RKO (cell line): ENCODE results near the gene ADGRB3.

ENCODE experiments used
- DNase-seq: peaks from one replicate; pipeline ENCODE4 v3.0.0-alpha.2; 2016; ENCODE audit warnings: low spot score

ADGRB3 gene

GRCh38 chr6:68634726-68635411 lies at the start of gene ADGRB3:
Gene ADGRB3, plus strand, starts transcription at chr6:68635282. Its CDS starts 3,394 bp downstream, at chr6:68638676.
- DNase-seq: no peak

GRCh38 chr6:68593558-68593957 lies 41.5 kb upstream of the ADGRB3 start:
- DNase-seq: no peak

- DNase-seq: no peak
Measured at GRCh38 chr6:68597642-68598041, 37.4 kb upstream of the ADGRB3 start.

- DNase-seq: no peak
Measured at GRCh38 chr6:68615938-68616337, 19.1 kb upstream of the ADGRB3 start.

- DNase-seq: no peak
Measured at GRCh38 chr6:68625998-68626397, 9.1 kb upstream of the ADGRB3 start.

GRCh38 chr6:68628161-68628560 lies 6.9 kb upstream of the ADGRB3 start:
- no peak for DNase-seq

- DNase-seq: no peak
Measured at GRCh38 chr6:68632734-68633133, 2.3 kb upstream of the ADGRB3 start.

GRCh38 chr6:68633281-68633971 lies 1.7 kb upstream of the ADGRB3 start:
- DNase-seq: no peak

- DNase-seq: no peak
Measured at GRCh38 chr6:68633972-68634725, 933 bp upstream of the ADGRB3 start.

- DNase-seq: no peak
Measured at GRCh38 chr6:68635412-68635705, 277 bp downstream of the ADGRB3 start.

GRCh38 chr6:68635706-68636513 lies 828 bp downstream of the ADGRB3 start:
- no peak for DNase-seq

GRCh38 chr6:68636666-68637065 lies 1.6 kb downstream of the ADGRB3 start:
- DNase-seq: no peak

GRCh38 chr6:68637071-68637470 lies 2.0 kb downstream of the ADGRB3 start:
- DNase-seq: no peak

GRCh38 chr6:68637782-68638181 lies 2.7 kb downstream of the ADGRB3 start:
- DNase-seq: no peak

- DNase-seq: peak; percentile 31
Measured at GRCh38 chr6:68638230-68638900, 3.3 kb downstream of the ADGRB3 start.

GRCh38 chr6:68639211-68639610 lies 4.1 kb downstream of the ADGRB3 start:
- DNase-seq: no peak

GRCh38 chr6:68639826-68640490 lies 4.9 kb downstream of the ADGRB3 start:
- no peak for DNase-seq

- no peak for DNase-seq
Measured at GRCh38 chr6:68640491-68640835, 5.4 kb downstream of the ADGRB3 start.

- no peak for DNase-seq
Measured at GRCh38 chr6:68641172-68641571, 6.1 kb downstream of the ADGRB3 start.

GRCh38 chr6:68642081-68642480 lies 7.0 kb downstream of the ADGRB3 start:
- DNase-seq: no peak

- DNase-seq: no peak
Measured at GRCh38 chr6:68642977-68643376, 7.9 kb downstream of the ADGRB3 start.
